ENCODE measurements around the gene MFNG.

Gene MFNG

GRCh38 chr22:37425800-37426705, 60.1 kb downstream of the MFNG start:
- DNase-seq (ENCODE audit: low read depth in 2 of 2) = no peak

GRCh38 chr22:37425369-37425768, 60.8 kb downstream of the MFNG start:
- DNase-seq (ENCODE audit: low read depth in 2 of 2) = no peak

GRCh38 chr22:37423283-37423682, 62.9 kb downstream of the MFNG start:
- DNase-seq (ENCODE audit: low read depth in 2 of 2) = no peak

- no peak for DNase-seq (ENCODE audit: low read depth in 2 of 2)
Measured at GRCh38 chr22:37421468-37421877, 64.7 kb downstream of the MFNG start.

- DNase-seq (ENCODE audit: low read depth in 2 of 2) = no peak
Measured at GRCh38 chr22:37420686-37421467, 65.3 kb downstream of the MFNG start.

- no peak for DNase-seq (ENCODE audit: low read depth in 2 of 2)
Measured at GRCh38 chr22:37419969-37420685, 66.1 kb downstream of the MFNG start.

GRCh38 chr22:37419370-37419968, 66.7 kb downstream of the MFNG start:
- DNase-seq (ENCODE audit: low read depth in 2 of 2) = no peak

Measured in stimulated activated CD8-positive, alpha-beta memory T cell treated with anti-CD3 and anti-CD28 coated beads, Interleukin-7, amount 100 ng/mL, for 4 hours (primary cell).